ENCODE results near the gene CPSF3. TPM values are rescaled to one million over a fixed set of nuclear protein-coding genes. Genes with fewer than 3 reads are reported as not detected.
A peak's percentile ranks its signal among the peaks of the same experiment; 100 is the strongest.

Gene CPSF3
- polyA plus RNA-seq (2011; rRNA removed) = 12.5 and 31.5 TPM in 2 replicates
- polyA minus RNA-seq (2011; rRNA and poly(A)+ RNA removed) = 22.7 and 23.4 TPM in 2 replicates

GRCh38 chr2:9423100-9423921, at the start of gene CPSF3, which contains the start of gene ITGB1BP1:
CPSF3 (plus strand) TSS chr2:9423654; CDS start chr2:9423774, 120 bp downstream.
ITGB1BP1 (minus strand) TSS chr2:9423528; CDS start chr2:9418697, 4,831 bp downstream.
- Histone ChIP-seq H3K4me3 (ENCODE audit: low read depth, low read length) (peak within 1 kb of the TSS; percentile 69), H3K27me3 (ENCODE audit: control insufficient read depth, insufficient read depth, low read length) (no peaks in the 10 kb centered on the region), H3K36me3 (ENCODE audit: control insufficient read depth, insufficient read depth, low read length) (no peaks in the 10 kb centered on the region)
- peak; percentile 70 for DNase-seq (ENCODE audit: low read depth)
- CTCF ChIA-PET = interaction anchor here (1.0 to 2.4 kb wide), 6 partner anchors 11 to 280 kb away, joined by 3 to 8 read pairs (median 3); no protein-coding TSS in a partner anchor
- POLR2A ChIA-PET = interaction anchor here (0.6 kb wide), 1 partner anchor 171 kb away, joined by 4 read pairs; no protein-coding TSS in a partner anchor
- TF ChIP-seq CTCF (IDR thresholded peaks at IDR 0.05; ENCODE audit: insufficient read depth, low read depth, low read length) = no peak

DNA sequence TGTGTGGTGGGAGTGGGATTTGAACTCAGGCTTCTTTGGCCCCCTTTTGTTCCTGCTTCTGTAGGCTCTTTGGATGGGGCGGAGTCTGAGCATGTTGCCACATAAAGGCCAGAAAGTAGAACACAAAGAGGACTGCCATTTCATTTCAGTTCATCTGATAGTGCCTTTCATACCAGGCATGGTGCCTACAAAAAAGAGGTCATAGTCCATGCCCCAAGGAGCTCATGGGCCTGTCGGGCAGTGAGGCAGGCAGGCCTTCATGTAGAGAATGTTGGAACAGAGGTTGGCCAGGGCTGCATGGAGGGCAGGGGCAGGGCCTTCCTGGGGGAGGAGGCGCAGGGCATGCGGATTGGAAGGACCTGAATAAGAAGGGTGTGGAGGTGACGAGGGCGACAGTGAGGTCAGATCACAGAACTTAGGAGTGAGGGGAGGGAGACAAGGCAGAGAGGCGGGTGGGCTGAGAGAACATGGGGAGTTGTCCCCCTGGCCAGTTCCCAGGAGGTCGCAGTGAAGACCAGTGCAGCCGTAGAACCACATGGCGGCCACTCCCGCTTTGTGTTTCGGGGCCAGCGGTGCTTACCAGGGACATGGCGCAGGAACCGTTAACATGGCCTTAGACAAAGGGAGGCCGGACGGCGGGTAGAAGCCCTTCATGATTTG, 49.3 kb upstream of the CPSF3 start:
- no peak overlapping the region for H3K4me3 ChIP-seq (ENCODE audit: low read depth, low read length)
- no peaks in the 10 kb centered on the region for H3K27me3 ChIP-seq (ENCODE audit: control insufficient read depth, insufficient read depth, low read length)
- CTCF ChIA-PET = interaction anchor here (1.2 to 1.4 kb wide), 2 partner anchors 231 to 233 kb away, joined by 5 to 6 read pairs; no protein-coding TSS in a partner anchor
- H3K36me3 ChIP-seq (ENCODE audit: control insufficient read depth, insufficient read depth, low read length) = peaks cover 20% of the 10 kb centered on the region
- DNase-seq (ENCODE audit: low read depth) = no peak
- POLR2A ChIA-PET = no interaction called here
- TF ChIP-seq CTCF (IDR thresholded peaks at IDR 0.05; ENCODE audit: insufficient read depth, low read depth, low read length) = no peak

DNA sequence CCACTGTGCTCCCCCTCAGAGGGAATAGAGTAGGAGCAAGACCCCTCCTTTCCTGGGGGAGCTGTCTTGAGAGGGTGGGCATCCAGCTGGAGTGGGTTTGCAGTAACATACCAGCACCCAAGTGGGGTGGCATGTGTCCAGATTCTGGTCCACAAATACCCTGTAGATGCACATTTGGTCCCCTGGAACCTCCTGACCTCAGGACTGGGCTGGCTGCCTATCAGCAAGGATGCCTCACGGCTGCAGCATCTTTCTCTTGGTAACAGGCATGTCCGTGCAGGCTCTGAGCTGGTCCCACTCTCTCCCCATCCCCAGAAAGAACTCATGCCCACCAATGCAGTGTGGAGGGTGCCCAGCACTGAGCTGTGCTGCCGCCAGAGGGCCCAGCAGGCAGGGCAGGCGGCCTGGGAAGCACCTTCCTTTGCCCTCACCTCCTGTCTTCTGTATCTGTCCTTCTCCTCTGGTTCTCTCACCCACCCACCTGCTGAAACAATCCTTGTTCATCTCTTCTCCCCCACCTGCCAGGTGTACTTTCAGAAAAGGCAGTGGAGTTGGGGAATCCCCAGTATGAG, 47.5 kb upstream of the CPSF3 start:
- no peak overlapping the region for H3K4me3 ChIP-seq (ENCODE audit: low read depth, low read length)
- CTCF ChIA-PET = interaction anchor here (1.0 to 1.6 kb wide), 3 partner anchors 10 to 236 kb away, joined by 3 to 5 read pairs (median 3); no protein-coding TSS in a partner anchor
- POLR2A ChIA-PET = no interaction called here
- H3K27me3 ChIP-seq (ENCODE audit: control insufficient read depth, insufficient read depth, low read length) = no peaks in the 10 kb centered on the region
- peaks cover 20% of the 10 kb centered on the region for H3K36me3 ChIP-seq (ENCODE audit: control insufficient read depth, insufficient read depth, low read length)
- TF ChIP-seq CTCF (IDR thresholded peaks at IDR 0.05; ENCODE audit: insufficient read depth, low read depth, low read length) = no peak
- no peak for DNase-seq (ENCODE audit: low read depth)

DNA sequence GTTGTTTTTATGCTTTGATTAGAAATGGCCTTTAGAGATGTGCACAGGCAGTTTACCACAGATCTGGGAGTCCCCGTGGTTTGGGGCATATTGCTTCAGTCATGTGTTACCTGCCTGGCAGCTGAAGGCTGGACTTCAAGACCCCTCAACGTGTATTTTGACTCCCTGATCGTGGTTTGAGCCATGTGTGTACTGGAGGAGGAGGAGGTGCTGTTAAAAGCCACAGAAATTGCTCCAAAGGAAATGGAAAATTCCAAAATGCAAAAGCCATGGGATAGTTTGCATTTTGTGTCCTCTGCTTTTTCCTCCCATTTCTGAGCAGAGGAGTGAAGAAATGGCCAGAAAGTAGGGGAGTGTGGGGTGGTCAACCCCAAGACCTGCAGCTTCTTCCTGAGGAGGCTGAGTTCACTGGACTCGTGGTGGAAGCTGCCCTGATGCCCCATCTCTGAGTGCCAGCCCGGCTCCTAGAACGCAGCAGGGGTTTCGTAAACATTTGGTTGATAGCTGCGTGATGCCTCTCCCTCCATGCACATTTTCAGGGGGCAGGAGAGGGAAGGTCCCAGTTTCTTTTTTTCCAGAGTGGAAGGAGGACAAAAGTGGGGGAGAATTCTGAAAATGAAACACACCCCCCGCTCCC, 45.9 kb upstream of the CPSF3 start:
- H3K36me3 ChIP-seq (ENCODE audit: control insufficient read depth, insufficient read depth, low read length) = peaks cover 20% of the 10 kb centered on the region
- POLR2A ChIA-PET = no interaction called here
- CTCF ChIA-PET = no interaction called here
- DNase-seq (ENCODE audit: low read depth) = no peak
- TF ChIP-seq CTCF (IDR thresholded peaks at IDR 0.05; ENCODE audit: insufficient read depth, low read depth, low read length) = no peak
- no peak overlapping the region for H3K4me3 ChIP-seq (ENCODE audit: low read depth, low read length)
- H3K27me3 ChIP-seq (ENCODE audit: control insufficient read depth, insufficient read depth, low read length) = no peaks in the 10 kb centered on the region
